Gastrocnemius medialis (tissue), 4 donors: ENCODE measurements around the gene ARHGAP25. TPM values are rescaled to one million over a fixed set of nuclear protein-coding genes. Genes with fewer than 3 reads are reported as not detected.

Experiments
- ATAC-seq, 2 donors: fragments of 150-250 bp; one replicate each; pipeline ENCODE4 v1.9.1; 2016
- DNase-seq, 2 donors: peaks; one replicate each; pipeline ENCODE4 v3.0.0-alpha.2; 2019
- H3K27ac ChIP-seq, 4 donors: fragments of 200-600 bp; sonication (generic); 1 replicate in 1 of 4; 2 replicates in 3 of 4; pipeline ENCODE4 v1.5.1; 2016 to 2018; ENCODE audit warnings: mild to moderate bottlenecking in 2 of 4, moderate library complexity in 1 of 4
- H3K27me3 ChIP-seq, 3 donors: fragments of 200-600 bp; sonication (generic) in 2 of 3; 1 replicate in 1 of 3; 2 replicates in 2 of 3; pipeline versions ENCODE4 v1.5.1 to v1.6.0; 2016 to 2019; ENCODE audit warnings: mild to moderate bottlenecking in 1 of 3, moderate library complexity in 1 of 3
- H3K36me3 ChIP-seq, 2 donors: fragments of 200-600 bp; sonication (generic) in 1 of 2; one replicate each; pipeline ENCODE4 v1.5.1; 2017 to 2018
- H3K4me1 ChIP-seq, 2 donors: fragments of 200-600 bp; sonication (generic) in 1 of 2; one replicate each; pipeline ENCODE4 v1.5.1; 2016 to 2017; ENCODE audit warnings: mild to moderate bottlenecking in 2 of 2
- H3K4me3 ChIP-seq, 4 donors: fragments of 200-600 bp; sonication (generic) in 3 of 4; 1 replicate in 1 of 4; 2 replicates in 3 of 4; pipeline ENCODE4 v1.5.1; 2016 to 2019; ENCODE audit warnings: mild to moderate bottlenecking in 2 of 4
- H3K9me3 ChIP-seq, 3 donors: fragments of 200-600 bp; sonication (generic) in 2 of 3; 1 replicate in 1 of 3; 2 replicates in 2 of 3; pipeline ENCODE4 v1.5.1; 2016 to 2019
- CTCF ChIP-seq, 5 experiments: fragments of 450-650 bp in 3 of 5; fragments of 200-600 bp in 2 of 5; sonication (generic) in 2 of 5; IDR thresholded peaks in 4 of 5; conservative IDR thresholded peaks in 1 of 5; 1 replicate in 4 of 5; 2 replicates in 1 of 5; pipeline ENCODE4 v1.5.1; 2016 to 2019; ENCODE audit warnings: antibody characterized with exemption in 5 of 5, mild to moderate bottlenecking in 3 of 5, moderate library complexity in 3 of 5
- POLR2A ChIP-seq, 2 donors: fragments of 450-650 bp; IDR thresholded peaks; one replicate each; pipeline ENCODE4 v1.6.1; 2017; ENCODE audit warnings: antibody characterized with exemption in 2 of 2, mild to moderate bottlenecking in 2 of 2, moderate library complexity in 2 of 2
- in situ Hi-C, 4 donors: fragments of 200-750 bp; cut with MboI; loops; one replicate each; pipeline versions ENCODE4 v1.15.0 to v1.8.0; 2017; ENCODE audit warnings: low sequenced_read_pairs in 4 of 4
- intact Hi-C: fragments of 100-400 bp; cut with DNase I; formaldehyde crosslinking; loops from one replicate; pipeline ENCODE4 v1.15.1; 2023; ENCODE audit warnings: low total_unique reads
- total RNA-seq, 4 donors: library from RNA; depleted of rRNA; stranded (reverse); fragments of >200 nt; gene quantifications; one replicate each; pipeline versions ENCODE4 v1.1.0 to v1.2.3, GENCODE V29; 2016

Gene ARHGAP25
- total RNA-seq, 4 donors from 2014 or later: 1.9 to 6.8 (median 3.0) TPM

- no peak for ATAC-seq
- Histone ChIP-seq H3K27ac (no peak overlapping the region), H3K9me3 (no peaks in the 10 kb centered on the region), H3K4me3 (no peak overlapping the region), H3K36me3 (no peaks in the 10 kb centered on the region), H3K4me1 (peaks cover 0 to 8% of the 10 kb centered on the region in 2 donors), H3K27me3 (no peaks in the 10 kb centered on the region)
- intact Hi-C loops: no loop called here
- no peak for DNase-seq
- in situ Hi-C loops: no loop called here
- no peak for TF ChIP-seq CTCF (IDR thresholded peaks at IDR 0.05 in 4 of 5, conservative IDR thresholded peaks at IDR 0.05 in 1 of 5)
- TF ChIP-seq POLR2A (IDR thresholded peaks at IDR 0.05): no peak
These were observed 49.6 kb downstream of the ARHGAP25 start for GRCh38 chr2:68784188-68784587.

GRCh38 chr2:68784915-68785314 lies 50.3 kb downstream of the ARHGAP25 start:
- peaks cover 0 to 8% of the 10 kb centered on the region in 2 donors for H3K4me1 ChIP-seq
- no peaks in the 10 kb centered on the region for H3K36me3 ChIP-seq
- peak overlapping the region in 1 of 4 donors; percentile 14 for H3K27ac ChIP-seq
- H3K27me3 ChIP-seq: no peaks in the 10 kb centered on the region
- peak in 1 of 2 donors; percentile 44 for ATAC-seq
- H3K9me3 ChIP-seq: no peaks in the 10 kb centered on the region
- intact Hi-C loops: no loop called here
- in situ Hi-C loops: no loop called here
- H3K4me3 ChIP-seq: no peak overlapping the region
- TF ChIP-seq POLR2A (IDR thresholded peaks at IDR 0.05) (no peak), CTCF (IDR thresholded peaks at IDR 0.05 in 4 of 5, conservative IDR thresholded peaks at IDR 0.05 in 1 of 5) (no peak)
- no peak for DNase-seq

GRCh38 chr2:68787356-68787755 lies 52.7 kb downstream of the ARHGAP25 start:
- Histone ChIP-seq H3K36me3 (no peaks in the 10 kb centered on the region), H3K9me3 (no peaks in the 10 kb centered on the region), H3K27ac (no peak overlapping the region), H3K4me1 (peaks cover 0 to 8% of the 10 kb centered on the region in 2 donors), H3K27me3 (no peaks in the 10 kb centered on the region), H3K4me3 (no peak overlapping the region)
- TF ChIP-seq CTCF (IDR thresholded peaks at IDR 0.05 in 4 of 5, conservative IDR thresholded peaks at IDR 0.05 in 1 of 5) (no peak), POLR2A (IDR thresholded peaks at IDR 0.05) (no peak)
- DNase-seq: no peak
- ATAC-seq: no peak
- in situ Hi-C loops (no loop called here), intact Hi-C loops (no loop called here)

GRCh38 chr2:68789603-68790002 lies 55.0 kb downstream of the ARHGAP25 start:
- no peak for ATAC-seq
- Histone ChIP-seq H3K27me3 (no peaks in the 10 kb centered on the region), H3K4me3 (no peak overlapping the region), H3K4me1 (peaks cover 0 to 6% of the 10 kb centered on the region in 2 donors), H3K27ac (no peak overlapping the region), H3K36me3 (no peaks in the 10 kb centered on the region), H3K9me3 (no peaks in the 10 kb centered on the region)
- TF ChIP-seq CTCF (IDR thresholded peaks at IDR 0.05 in 4 of 5, conservative IDR thresholded peaks at IDR 0.05 in 1 of 5): no peak
- TF ChIP-seq POLR2A (IDR thresholded peaks at IDR 0.05): no peak
- DNase-seq: no peak
- intact Hi-C loops: no loop called here
- in situ Hi-C loops: no loop called here

GRCh38 chr2:68790600-68790999 lies 56.0 kb downstream of the ARHGAP25 start:
- in situ Hi-C loops: no loop called here
- intact Hi-C loops: no loop called here
- TF ChIP-seq POLR2A (IDR thresholded peaks at IDR 0.05): no peak
- TF ChIP-seq CTCF (IDR thresholded peaks at IDR 0.05 in 4 of 5, conservative IDR thresholded peaks at IDR 0.05 in 1 of 5): no peak
- H3K4me3 ChIP-seq: no peak overlapping the region
- no peaks in the 10 kb centered on the region for H3K36me3 ChIP-seq
- H3K27me3 ChIP-seq: no peaks in the 10 kb centered on the region
- H3K4me1 ChIP-seq: no peaks in the 10 kb centered on the region
- ATAC-seq: no peak
- H3K9me3 ChIP-seq: no peaks in the 10 kb centered on the region
- no peak for DNase-seq
- no peak overlapping the region for H3K27ac ChIP-seq
